Keratinocyte (primary cell): ENCODE results near the gene FGGY. TPM values are rescaled to one million over a fixed set of nuclear protein-coding genes. Genes with fewer than 3 reads are reported as not detected.

Source experiments
- DNase-seq: peaks from one replicate; pipeline ENCODE4 v3.0.0-alpha.2; 2011; ENCODE audit warnings: low read depth, missing footprints, low spot score
- FAIRE-seq: peaks from 2 replicates; lab custom pipeline; 2011; peaks lifted over from hg19 to GRCh38; lab: Jason Lieb, UNC
- H2AFZ ChIP-seq: 2 replicates; pipeline ENCODE4 v1.6.0; 2012; ENCODE audit warnings: low read length, control low read depth, inconsistent platforms; ENCODE audit not compliant: control insufficient read depth
- H3K27ac ChIP-seq: 2 replicates; pipeline ENCODE4 v1.5.1; 2011; ENCODE audit warnings: low read length; ENCODE audit not compliant: control insufficient read depth, insufficient read depth
- H3K27me3 ChIP-seq: 3 replicates; pipeline ENCODE4 v1.6.0; 2011; ENCODE audit warnings: low read length; ENCODE audit not compliant: control insufficient read depth, insufficient read depth; ENCODE audit errors: extremely low read depth
- H3K36me3 ChIP-seq, 2 experiments: 2 replicates in 1 of 2; 3 replicates in 1 of 2; pipeline ENCODE4 v1.5.1; 2011; ENCODE audit warnings: low read length in 2 of 2, mild to moderate bottlenecking in 1 of 2; ENCODE audit not compliant: control insufficient read depth in 2 of 2, insufficient read depth in 2 of 2; ENCODE audit errors: extremely low read depth in 1 of 2
- H3K4me1 ChIP-seq: 3 replicates; pipeline ENCODE4 v1.5.1; 2011; ENCODE audit warnings: low read length; ENCODE audit not compliant: control insufficient read depth, insufficient read depth; ENCODE audit errors: extremely low read depth
- H3K4me2 ChIP-seq: 3 replicates; pipeline ENCODE4 v1.6.0; 2011; ENCODE audit warnings: low read depth, low read length; ENCODE audit not compliant: control insufficient read depth, insufficient read depth; ENCODE audit errors: extremely low read depth
- H3K4me3 ChIP-seq, 3 experiments: fragments of 200-600 bp in 1 of 3; sonication (generic) in 1 of 3; 2 replicates in 2 of 3; 3 replicates in 1 of 3; pipeline ENCODE4 v1.5.1; 2011 to 2016; ENCODE audit warnings: low read length in 3 of 3, mild to moderate bottlenecking in 3 of 3, control low read depth in 2 of 3, inconsistent platforms in 1 of 3, low read depth in 1 of 3, mixed read lengths in 1 of 3, mixed run types in 1 of 3, moderate library complexity in 1 of 3; ENCODE audit not compliant: control insufficient read depth in 2 of 3, insufficient read depth in 2 of 3; ENCODE audit errors: extremely low read depth in 1 of 3
- H3K79me2 ChIP-seq: 2 replicates; pipeline ENCODE4 v1.6.0; 2012; ENCODE audit warnings: low read length; ENCODE audit not compliant: control insufficient read depth, insufficient read depth
- H3K9ac ChIP-seq: 3 replicates; pipeline ENCODE4 v1.6.0; 2011; ENCODE audit warnings: low read length; ENCODE audit not compliant: control insufficient read depth, insufficient read depth; ENCODE audit errors: extremely low read depth
- H3K9me1 ChIP-seq: 3 replicates; pipeline ENCODE4 v1.6.0; 2011; ENCODE audit warnings: low read length; ENCODE audit not compliant: control insufficient read depth, insufficient read depth; ENCODE audit errors: extremely low read depth
- H3K9me3 ChIP-seq: 2 replicates; pipeline ENCODE4 v1.5.1; 2012; ENCODE audit warnings: low read depth, low read length; ENCODE audit not compliant: control insufficient read depth
- H4K20me1 ChIP-seq: 3 replicates; pipeline ENCODE4 v1.6.0; 2011; ENCODE audit warnings: low read length; ENCODE audit not compliant: control insufficient read depth, insufficient read depth; ENCODE audit errors: extremely low read depth
- CTCF ChIP-seq, 3 experiments: IDR thresholded peaks in 1 of 3; conservative IDR thresholded peaks in 1 of 3; optimal IDR thresholded peaks in 1 of 3; 2 replicates in 2 of 3; 3 replicates in 1 of 3; pipeline versions ENCODE3 to v1.5.1; 2011; ENCODE audit warnings: low read length in 3 of 3, mild to moderate bottlenecking in 3 of 3, moderate library complexity in 2 of 3, control low read depth in 1 of 3, inconsistent platforms in 1 of 3; ENCODE audit not compliant: insufficient read depth in 2 of 3; ENCODE audit errors: extremely low read depth in 1 of 3
- EZH2 ChIP-seq: IDR thresholded peaks from one replicate; pipeline ENCODE4 v1.6.1; 2012; ENCODE audit warnings: inconsistent platforms, mild to moderate bottlenecking, low read length, moderate library complexity
- dilution Hi-C: fragments of 300-500 bp; cut with MboI; formaldehyde crosslinking; loops from one replicate; pipeline ENCODE4 v1.7.0; 2020; ENCODE audit warnings: low sequenced_read_pairs; ENCODE audit not compliant: extremely low pct_ligation_motif_present
- polyA plus RNA-seq, 5 experiments: library from polyadenylated mRNA; depleted of rRNA in 3 of 5; stranded (reverse) in 3 of 5; stranded (forward) in 1 of 5; unstranded in 1 of 5; fragments of >200 nt; gene quantifications; 1 replicate in 1 of 5; 2 replicates in 3 of 5; 3 replicates in 1 of 5; pipeline versions ENCODE4 v1.2.1 to v1.2.3, GENCODE V29; 2011 to 2012; ENCODE audit warnings: missing spikeins in 2 of 5, low read depth in 1 of 5, low replicate concordance in 1 of 5

FGGY gene
- polyA plus RNA-seq, 1 donor (not counting 4 experiments of a cell fraction or from before 2014, with no cell fraction given): 16.6 TPM

GRCh38 chr1:59695252-59695651, 398.4 kb downstream of the FGGY start:
- no peaks in the 10 kb centered on the region for H3K79me2 ChIP-seq
- H4K20me1 ChIP-seq: no peaks in the 10 kb centered on the region
- DNase-seq (no peak), FAIRE-seq (no peak)
- H3K9me1 ChIP-seq: no peaks in the 10 kb centered on the region
- no peak overlapping the region for H3K4me2 ChIP-seq
- H3K9me3 ChIP-seq: no peaks in the 10 kb centered on the region
- no peak overlapping the region for H2AFZ ChIP-seq
- H3K36me3 ChIP-seq: no peaks in the 10 kb centered on the region
- dilution Hi-C loops: no loop called here
- TF ChIP-seq EZH2: no peak
- TF ChIP-seq CTCF (optimal IDR thresholded peaks at IDR 0.05 in 1 of 3, IDR thresholded peaks at IDR 0.05 in 1 of 3, conservative IDR thresholded peaks at IDR 0.05 in 1 of 3; ENCODE audit: extremely low read depth in 1 of 3, insufficient read depth in 2 of 3, low read length in 3 of 3): no peak
- H3K27ac ChIP-seq: no peak overlapping the region
- no peak overlapping the region for H3K9ac ChIP-seq
- no peak overlapping the region for H3K4me3 ChIP-seq
- no peaks in the 10 kb centered on the region for H3K27me3 ChIP-seq
- no peaks in the 10 kb centered on the region for H3K4me1 ChIP-seq

GRCh38 chr1:59696421-59697115, 399.7 kb downstream of the FGGY start:
- dilution Hi-C loops: no loop called here
- Histone ChIP-seq H3K9ac (no peak overlapping the region), H3K4me3 (no peak overlapping the region), H3K4me1 (no peaks in the 10 kb centered on the region), H4K20me1 (no peaks in the 10 kb centered on the region), H2AFZ (no peak overlapping the region), H3K36me3 (no peaks in the 10 kb centered on the region), H3K9me3 (no peaks in the 10 kb centered on the region), H3K9me1 (no peaks in the 10 kb centered on the region), H3K79me2 (no peaks in the 10 kb centered on the region), H3K27me3 (no peaks in the 10 kb centered on the region), H3K27ac (no peak overlapping the region), H3K4me2 (no peak overlapping the region)
- TF ChIP-seq CTCF (optimal IDR thresholded peaks at IDR 0.05 in 1 of 3, IDR thresholded peaks at IDR 0.05 in 1 of 3, conservative IDR thresholded peaks at IDR 0.05 in 1 of 3; ENCODE audit: extremely low read depth in 1 of 3, insufficient read depth in 2 of 3, low read length in 3 of 3) (no peak), EZH2 (no peak)
- no peak for FAIRE-seq
- no peak for DNase-seq
